Calu3 (cell line): ENCODE results near the gene ANKS1B. TPM values are rescaled to one million over a fixed set of nuclear protein-coding genes. Genes with fewer than 3 reads are reported as not detected.

Experiments
- BruUV-seq: library from RNA; stranded (reverse); fragments of 400-500 nt; replicated peaks from 2 replicates; lab custom pipeline; 2021; lab: Mats Ljungman, UMichigan
- CTCF ChIA-PET: fragments of 300-600 bp; sonication (Branson Sonifier 250); formaldehyde crosslinking; loops from one replicate; lab custom pipeline; 2022; ENCODE audit warnings: antibody characterized with exemption; lab: Charles Lee
- DNase-seq: peaks from one replicate; pipeline ENCODE4 v3.0.0; 2022
- H3K27ac Mint-ChIP-seq: one replicate; pipeline ENCODE4 v1.8.0; 2022; ENCODE audit warnings: mixed read lengths; ENCODE audit not compliant: unreplicated experiment
- H3K27me3 Mint-ChIP-seq: one replicate; pipeline ENCODE4 v1.8.0; 2022; ENCODE audit warnings: mixed read lengths; ENCODE audit not compliant: unreplicated experiment
- H3K36me3 Mint-ChIP-seq: one replicate; pipeline ENCODE4 v1.8.0; 2022; ENCODE audit warnings: mild to moderate bottlenecking, moderate library complexity, mixed read lengths; ENCODE audit not compliant: insufficient read depth, unreplicated experiment
- H3K4me1 Mint-ChIP-seq: one replicate; pipeline ENCODE4 v1.8.0; 2022; ENCODE audit warnings: mild to moderate bottlenecking, low read depth, mixed read lengths; ENCODE audit not compliant: unreplicated experiment
- H3K4me3 Mint-ChIP-seq: one replicate; pipeline ENCODE4 v1.8.0; 2022; ENCODE audit warnings: mild to moderate bottlenecking, low read depth, moderate library complexity, mixed read lengths; ENCODE audit not compliant: unreplicated experiment
- H3K9me3 Mint-ChIP-seq: one replicate; pipeline ENCODE4 v1.8.0; 2022; ENCODE audit warnings: low read depth, mixed read lengths; ENCODE audit not compliant: unreplicated experiment
- CTCF ChIP-seq: fragments of 200-600 bp; IDR thresholded peaks from one replicate; pipeline ENCODE4 v1.8.0; 2022; ENCODE audit warnings: antibody characterized with exemption; ENCODE audit not compliant: unreplicated experiment
- intact Hi-C: fragments of 100-400 bp; cut with micrococcal nuclease; formaldehyde crosslinking; loops from one replicate; pipeline ENCODE4 v1.10.0; 2022; ENCODE audit not compliant: unreplicated experiment
- total RNA-seq: library from RNA; stranded (reverse); gene quantifications from 2 replicates; pipeline ENCODE4 v1.2.3, GENCODE V29; 2022

Gene ANKS1B
- total RNA-seq, 1 experiment from 2014 or later: 1.7 TPM

GRCh38 chr12:99205111-99205510 is 779.6 kb downstream of the ANKS1B start:
- Mint-ChIP-seq H3K4me1 (peaks cover 8% of the 10 kb centered on the region), H3K27ac (no peak overlapping the region), H3K36me3 (no peaks in the 10 kb centered on the region), H3K4me3 (no peak overlapping the region), H3K27me3 (no peaks in the 10 kb centered on the region), H3K9me3 (peaks cover 4% of the 10 kb centered on the region)
- DNase-seq: no peak
- TF ChIP-seq CTCF: no peak
- intact Hi-C loops: no loop called here
- CTCF ChIA-PET: no interaction called here
- BruUV-seq: no TSS peak

- CTCF ChIA-PET: no interaction called here
- no TSS peak for BruUV-seq
- H3K27me3 Mint-ChIP-seq: no peaks in the 10 kb centered on the region
- no peaks in the 10 kb centered on the region for H3K36me3 Mint-ChIP-seq
- H3K4me3 Mint-ChIP-seq: no peak overlapping the region
- peaks cover 8% of the 10 kb centered on the region for H3K4me1 Mint-ChIP-seq
- peaks cover 3% of the 10 kb centered on the region for H3K9me3 Mint-ChIP-seq
- no peak for TF ChIP-seq CTCF
- intact Hi-C loops: no loop called here
- H3K27ac Mint-ChIP-seq: no peak overlapping the region
- no peak for DNase-seq
These were observed 782.7 kb downstream of the ANKS1B start for GRCh38 chr12:99201906-99202645.

GRCh38 chr12:99200711-99201384 is 783.9 kb downstream of the ANKS1B start:
- intact Hi-C loops: no loop called here
- Mint-ChIP-seq H3K4me3 (no peak overlapping the region), H3K27ac (peak overlapping the region; percentile 16), H3K36me3 (no peaks in the 10 kb centered on the region), H3K4me1 (peaks cover 8% of the 10 kb centered on the region), H3K9me3 (peaks cover 3% of the 10 kb centered on the region), H3K27me3 (no peaks in the 10 kb centered on the region)
- CTCF ChIA-PET: no interaction called here
- TF ChIP-seq CTCF: no peak
- peak; percentile 2 for DNase-seq
- no TSS peak for BruUV-seq

GRCh38 chr12:99195474-99195873 is 789.3 kb downstream of the ANKS1B start:
- H3K27ac Mint-ChIP-seq: no peak overlapping the region

More at GRCh38 chr12:99195474-99195873, 789.3 kb downstream of the ANKS1B start:
- H3K27me3 Mint-ChIP-seq: no peaks in the 10 kb centered on the region
- intact Hi-C loops: no loop called here
- H3K36me3 Mint-ChIP-seq: no peaks in the 10 kb centered on the region
- no peak for TF ChIP-seq CTCF
- DNase-seq: no peak
- peaks cover under 1% of the 10 kb centered on the region for H3K4me1 Mint-ChIP-seq
- CTCF ChIA-PET: no interaction called here
- peaks cover 6% of the 10 kb centered on the region for H3K9me3 Mint-ChIP-seq
- no peak overlapping the region for H3K4me3 Mint-ChIP-seq
- no TSS peak for BruUV-seq
